ENCODE measurements around the gene RUNX3. TPM values are rescaled to one million over a fixed set of nuclear protein-coding genes. Genes with fewer than 3 reads are reported as not detected.

Gene RUNX3
- total RNA-seq, 1 experiment from 2014 or later: 0.33 TPM

DNA sequence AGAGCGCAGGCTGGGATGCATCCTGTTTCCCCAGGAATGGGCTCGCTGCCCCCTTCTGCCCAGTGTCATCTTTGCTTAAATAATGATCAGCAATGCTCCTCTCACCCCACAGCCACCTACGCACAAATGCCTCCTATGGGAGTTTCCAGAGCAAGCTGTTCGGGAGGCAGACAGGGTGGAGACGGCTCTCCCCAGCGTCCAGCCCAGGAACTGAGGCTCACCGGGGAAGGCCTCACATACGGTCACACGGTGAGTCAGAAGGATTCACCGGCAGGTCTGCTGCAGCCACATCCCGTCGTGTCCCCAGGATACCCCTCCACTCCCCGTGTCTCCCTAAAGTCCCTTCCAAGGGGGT is 40.3 kb upstream of the RUNX3 start:
- peak; percentile 33; the same call in 2 of the 3 replicates for TF ChIP-seq CTCF (conservative IDR thresholded peaks at IDR 0.05)
- Histone ChIP-seq H3K18ac (ENCODE audit: insufficient read length, low read depth, low read length) (no peak overlapping the region), H2BK120ac (ENCODE audit: low read depth, low read length, poor library complexity, severe bottlenecking) (no peak overlapping the region), H3K4me1 (ENCODE audit: insufficient read depth, low read length) (peaks cover 5% of the 10 kb centered on the region; the same call in 1 of the 2 replicates), H3K4ac (ENCODE audit: low read depth, low read length) (no peak overlapping the region), H3K27me3 (ENCODE audit: insufficient read depth, low read length) (no peaks in the 10 kb centered on the region), H2BK12ac (ENCODE audit: insufficient read length, low read depth, low read length) (no peak overlapping the region), H3K14ac (ENCODE audit: insufficient read depth, low read length) (no peak overlapping the region), H3K79me2 (ENCODE audit: insufficient read depth, low read length) (no peaks in the 10 kb centered on the region), H4K20me1 (ENCODE audit: control insufficient read depth, insufficient read depth, insufficient read length) (no peaks in the 10 kb centered on the region), H3K4me2 (ENCODE audit: insufficient read depth, insufficient read length, low read length) (peak overlapping the region; percentile 4), H3K79me1 (ENCODE audit: insufficient read depth, low read depth, low read length, poor library complexity, severe bottlenecking) (no peaks in the 10 kb centered on the region), H4K91ac (ENCODE audit: insufficient read length, low read depth, low read length) (no peak overlapping the region), H3K9ac (ENCODE audit: extremely low read depth, insufficient read length, low read length) (no peak overlapping the region), H4K5ac (ENCODE audit: insufficient read length, low read depth, low read length) (no peak overlapping the region), H2AK5ac (ENCODE audit: insufficient read length, low read length) (no peak overlapping the region), H3K56ac (ENCODE audit: insufficient read length, low read depth, low read length) (no peak overlapping the region), H3K23ac (ENCODE audit: insufficient read length, low read depth, low read length) (no peak overlapping the region), H4K8ac (replicated peaks; ENCODE audit: insufficient read length, low read depth, low read length) (no peak overlapping the region), H2BK5ac (ENCODE audit: insufficient read length, low read length) (no peak overlapping the region), H2BK20ac (ENCODE audit: low read depth, low read length, poor library complexity, severe bottlenecking) (no peak overlapping the region), H2BK15ac (ENCODE audit: low read depth, low read length) (no peak overlapping the region), H2AFZ (ENCODE audit: low read length) (no peak overlapping the region), H3K27ac (ENCODE audit: insufficient read length, low read depth, low read length) (no peak overlapping the region), H3T11ph (ENCODE audit: low read length) (no peak overlapping the region), H3K9me3 (ENCODE audit: control insufficient read depth, low read depth, low read length) (no peaks in the 10 kb centered on the region), H3K23me2 (ENCODE audit: insufficient read length, low read depth, low read length, poor library complexity, severe bottlenecking) (no peaks in the 10 kb centered on the region)
- WGBS (ENCODE audit: extremely low coverage, insufficient read length, low lambda C conversion rate): no CpG with 5 or more reads among the region's 13 CpGs
- H3K4me1 Mint-ChIP-seq: peaks cover 29 to 31% of the 10 kb centered on the region in 2 experiments
- peak; percentile 68 for DNase-seq
- H3K27ac Mint-ChIP-seq: no peak overlapping the region
- H3K27me3 Mint-ChIP-seq (ENCODE audit: low read depth): peaks cover 5% of the 10 kb centered on the region
- peaks cover 9 to 13% of the 10 kb centered on the region in 2 experiments for H3K9me3 Mint-ChIP-seq
- H3K4me3 Mint-ChIP-seq: no peak overlapping the region
- H3K36me3 Mint-ChIP-seq (ENCODE audit: insufficient read depth in 1 of 3, low read depth in 3 of 3): peaks cover 3 to 7% (median 5%) of the 10 kb centered on the region in 3 experiments; a peak in 5 of 7 replicates

Data from H9 (cell line).